H1 (cell line): ENCODE measurements around the gene SEMA3B. TPM values are rescaled to one million over a fixed set of nuclear protein-coding genes. Genes with fewer than 3 reads are reported as not detected.

Experiments used
- CBX5 ChIP-seq: fragments of 300-800, 300-1000 bp; sonication (generic); IDR thresholded peaks from 2 replicates; pipeline ENCODE4 v1.7.1; 2016; ENCODE audit warnings: antibody characterized with exemption, low read length, low read depth
- CBX8 ChIP-seq: fragments of 300-800, 300-1000 bp; sonication (generic); IDR thresholded peaks from 2 replicates; pipeline ENCODE4 v1.7.1; 2016; ENCODE audit warnings: low read depth, low read length, borderline replicate concordance
- CEBPB ChIP-seq: IDR thresholded peaks from 2 replicates; pipeline ENCODE4 v1.6.1; 2012; ENCODE audit warnings: low read depth, low read length
- CHD1 ChIP-seq: IDR thresholded peaks from 2 replicates; pipeline ENCODE4 v1.6.1; 2012; ENCODE audit warnings: low read depth, low read length, improper control_type of control experiment
- CHD2 ChIP-seq: IDR thresholded peaks from 2 replicates; pipeline ENCODE4 v1.6.1; 2012; ENCODE audit warnings: low read length, improper control_type of control experiment
- CTCF ChIP-seq, 3 experiments: IDR thresholded peaks; 1 replicate in 2 of 3; 2 replicates in 1 of 3; pipeline versions ENCODE4 v1.5.1 to v1.6.1; 2011; ENCODE audit warnings: low read length in 3 of 3, mild to moderate bottlenecking in 3 of 3, inconsistent platforms in 2 of 3, low read depth in 1 of 3, moderate library complexity in 1 of 3; ENCODE audit not compliant: insufficient read depth in 1 of 3; ENCODE audit errors: control extremely low read depth in 1 of 3
- E2F6 ChIP-seq: IDR thresholded peaks from 2 replicates; pipeline ENCODE4 v1.6.1; 2012; ENCODE audit warnings: inconsistent platforms
- EP300 ChIP-seq, 2 experiments: IDR thresholded peaks; 1 replicate in 1 of 2; 2 replicates in 1 of 2; pipeline ENCODE4 v1.6.1; 2011 to 2012; ENCODE audit warnings: low read depth in 2 of 2, low read length in 2 of 2, mild to moderate bottlenecking in 2 of 2, borderline replicate concordance in 1 of 2, inconsistent platforms in 1 of 2, moderate library complexity in 1 of 2
- GTF2F1 ChIP-seq: IDR thresholded peaks from 2 replicates; pipeline ENCODE4 v1.6.1; 2012; ENCODE audit warnings: low read depth, low read length, improper control_type of control experiment, borderline replicate concordance
- HDAC2 ChIP-seq, 2 experiments: fragments of 300-600 bp in 1 of 2; sonication (generic) in 1 of 2; IDR thresholded peaks; 2 replicates each; pipeline ENCODE4 v1.6.1; 2011 to 2012; ENCODE audit warnings: low read depth in 2 of 2, low read length in 2 of 2, mild to moderate bottlenecking in 2 of 2, moderate library complexity in 2 of 2, borderline replicate concordance in 1 of 2, inconsistent platforms in 1 of 2
- HDAC6 ChIP-seq: IDR thresholded peaks from one replicate; pipeline ENCODE4 v1.7.1; 2012; ENCODE audit warnings: low read depth, mild to moderate bottlenecking, inconsistent platforms, low read length, moderate library complexity
- JUND ChIP-seq: IDR thresholded peaks from 2 replicates; pipeline ENCODE4 v1.6.1; 2011; ENCODE audit warnings: mild to moderate bottlenecking, improper control_type of control experiment, low read length
- MAFK ChIP-seq: IDR thresholded peaks from 2 replicates; pipeline ENCODE4 v1.6.1; 2012; ENCODE audit warnings: low read depth, mild to moderate bottlenecking, improper control_type of control experiment, low read length
- POLR2AphosphoS5 ChIP-seq: IDR thresholded peaks from 2 replicates; pipeline ENCODE4 v1.6.1; 2011; ENCODE audit warnings: low read depth, low read length
- RNF2 ChIP-seq: fragments of 200-900, 300-1000 bp; sonication (generic); IDR thresholded peaks from 2 replicates; pipeline ENCODE4 v1.7.1; 2016; ENCODE audit warnings: borderline replicate concordance, low read depth, mild to moderate bottlenecking, antibody characterized with exemption, low read length; ENCODE audit not compliant: poor library complexity, severe bottlenecking; ENCODE audit errors: missing control alignments
- SIN3A ChIP-seq, 2 experiments: IDR thresholded peaks in 1 of 2; conservative IDR thresholded peaks in 1 of 2; 2 replicates each; pipeline ENCODE4 v1.6.1; 2011 to 2012; ENCODE audit warnings: low read length in 2 of 2, improper control_type of control experiment in 1 of 2, low read depth in 1 of 2, mild to moderate bottlenecking in 1 of 2
- SIRT6 ChIP-seq: IDR thresholded peaks from one replicate; pipeline ENCODE4 v1.7.1; 2012; ENCODE audit warnings: low read length, inconsistent platforms
- SP2 ChIP-seq: IDR thresholded peaks from 2 replicates; pipeline ENCODE4 v1.6.1; 2012; ENCODE audit warnings: mild to moderate bottlenecking, low read length, inconsistent platforms
- SP4 ChIP-seq: IDR thresholded peaks from 2 replicates; pipeline ENCODE4 v1.6.1; 2012; ENCODE audit warnings: low read length, inconsistent platforms
- TAF1 ChIP-seq: IDR thresholded peaks from 2 replicates; pipeline ENCODE4 v1.6.1; 2011; ENCODE audit warnings: mild to moderate bottlenecking, low read depth, low read length
- TCF12 ChIP-seq: IDR thresholded peaks from 2 replicates; pipeline ENCODE4 v1.6.1; 2011; ENCODE audit warnings: low read depth, mild to moderate bottlenecking, low read length
- polyA plus RNA-seq, 7 experiments: library from polyadenylated mRNA; depleted of rRNA in 3 of 7; stranded (reverse) in 5 of 7; unstranded in 2 of 7; fragments of >200 nt in 5 of 7; fragments of 200-250 nt in 2 of 7; gene quantifications; 1 replicate in 5 of 7; 2 replicates in 1 of 7; 4 replicates in 1 of 7; pipeline versions ENCODE4 v1.2.1 to v1.2.3, GENCODE V29; 2011 to 2013; ENCODE audit warnings: missing spikeins in 2 of 7, mixed read lengths in 2 of 7
- total RNA-seq: library from RNA; stranded (reverse); fragmentation: NEBNext Ultra II Directional; extraction: Animal tissue kit (Norgen Biotek cat#: 25700); gene quantifications from 2 replicates; pipeline ENCODE4 v1.2.1, GENCODE V29; 2021

The SEMA3B gene
- total and polyA plus RNA-seq, 2 of the 8 experiments (the other 6 are each of a cell fraction or from before 2014, with no cell fraction given) = 3.0 to 4.7 TPM

- TF ChIP-seq POLR2AphosphoS5 = no peak
- no peak for TF ChIP-seq SIRT6
- no peak for TF ChIP-seq CHD2
- TF ChIP-seq SIN3A (conservative IDR thresholded peaks at IDR 0.05 in 1 of 2, IDR thresholded peaks at IDR 0.05 in 1 of 2; ENCODE audit: low read depth in 1 of 2, low read length in 2 of 2) = peak in 1 of 2 experiments; percentile 47; a peak in 1 of 4 replicates
- TF ChIP-seq HDAC6 = no peak
- TF ChIP-seq SP4 = peak; percentile 56; the same call in 1 of the 2 replicates
- no peak for TF ChIP-seq MAFK
- TF ChIP-seq EP300 (IDR thresholded peaks at IDR 0.05; ENCODE audit: borderline replicate concordance in 1 of 2, low read depth in 2 of 2, low read length in 2 of 2) = no peak
- no peak for TF ChIP-seq CBX5
- no peak for TF ChIP-seq GTF2F1
- TF ChIP-seq TAF1 = 0 out of 2 replicates have a peak, but pooled peaks have one; percentile 27
- no peak for TF ChIP-seq JUND
- TF ChIP-seq CBX8 = no peak
- TF ChIP-seq CHD1 = no peak
- peak in 1 of 3 experiments; percentile 15; a peak in 1 of 4 replicates for TF ChIP-seq CTCF (IDR thresholded peaks at IDR 0.05; ENCODE audit: control extremely low read depth in 1 of 3, insufficient read depth in 1 of 3, low read depth in 1 of 3, low read length in 3 of 3)
- peak; percentile 98 for TF ChIP-seq E2F6
- no peak for TF ChIP-seq RNF2
- no peak for TF ChIP-seq TCF12
- TF ChIP-seq SP2 = no peak
- peak; percentile 67 for TF ChIP-seq CEBPB
- TF ChIP-seq HDAC2 (IDR thresholded peaks at IDR 0.05; ENCODE audit: borderline replicate concordance in 1 of 2, low read depth in 2 of 2, low read length in 2 of 2) = peak in 1 of 2 experiments; percentile 60; a peak in 1 of 4 replicates
These were observed 7.2 kb downstream of the SEMA3B start (continued) for GRCh38 chr3:50275996-50276761.
